ENCODE measurements around the gene TM9SF4.

Gene TM9SF4

GRCh38 chr20:32129863-32130262 lies 20.3 kb downstream of the TM9SF4 start:
- no peak for DNase-seq (ENCODE audit: low read depth)

GRCh38 chr20:32130352-32130751 lies 20.8 kb downstream of the TM9SF4 start:
- no peak for DNase-seq (ENCODE audit: low read depth)

GRCh38 chr20:32130965-32131364 lies 21.5 kb downstream of the TM9SF4 start:
- no peak for DNase-seq (ENCODE audit: low read depth)

- no peak for DNase-seq (ENCODE audit: low read depth)
Observed at GRCh38 chr20:32132911-32133549, 23.5 kb downstream of the TM9SF4 start.

- DNase-seq (ENCODE audit: low read depth) = no peak
Observed at GRCh38 chr20:32134026-32134425, 24.5 kb downstream of the TM9SF4 start.

GRCh38 chr20:32135983-32136515 lies 26.5 kb downstream of the TM9SF4 start:
- DNase-seq (ENCODE audit: low read depth) = no peak

- DNase-seq (ENCODE audit: low read depth) = no peak
Observed at GRCh38 chr20:32138921-32139320, 29.4 kb downstream of the TM9SF4 start.

GRCh38 chr20:32139947-32140346 lies 30.4 kb downstream of the TM9SF4 start:
- DNase-seq (ENCODE audit: low read depth) = no peak

GRCh38 chr20:32140603-32141002 lies 31.1 kb downstream of the TM9SF4 start:
- DNase-seq (ENCODE audit: low read depth) = no peak

- no peak for DNase-seq (ENCODE audit: low read depth)
Observed at GRCh38 chr20:32141465-32141980, 32.0 kb downstream of the TM9SF4 start.

- DNase-seq (ENCODE audit: low read depth) = no peak
Observed at GRCh38 chr20:32142088-32142487, 32.6 kb downstream of the TM9SF4 start.

- no peak for DNase-seq (ENCODE audit: low read depth)
Observed at GRCh38 chr20:32142991-32143390, 33.5 kb downstream of the TM9SF4 start.

- no peak for DNase-seq (ENCODE audit: low read depth)
Observed at GRCh38 chr20:32144898-32145662, 35.6 kb downstream of the TM9SF4 start.

GRCh38 chr20:32149566-32150170 lies 40.2 kb downstream of the TM9SF4 start:
- no peak for DNase-seq (ENCODE audit: low read depth)

GRCh38 chr20:32150291-32150848 lies 40.9 kb downstream of the TM9SF4 start:
- no peak for DNase-seq (ENCODE audit: low read depth)

GRCh38 chr20:32152421-32153155 lies 43.1 kb downstream of the TM9SF4 start:
- DNase-seq (ENCODE audit: low read depth) = no peak

GRCh38 chr20:32153156-32153665 lies 43.7 kb downstream of the TM9SF4 start:
- no peak for DNase-seq (ENCODE audit: low read depth)

- DNase-seq (ENCODE audit: low read depth) = no peak
Observed at GRCh38 chr20:32153771-32154170, 44.3 kb downstream of the TM9SF4 start.

- DNase-seq (ENCODE audit: low read depth) = peak; percentile 14
Observed at GRCh38 chr20:32155017-32155981, 45.8 kb downstream of the TM9SF4 start.

- no peak for DNase-seq (ENCODE audit: low read depth)
Observed at GRCh38 chr20:32157611-32158010, 48.1 kb downstream of the TM9SF4 start.

Measured in activated T-cell treated with anti-CD3 and anti-CD28 coated beads for 1 hour (primary cell).